Measurements from ENCODE around the gene COX6B2. TPM values are rescaled to one million over a fixed set of nuclear protein-coding genes. Genes with fewer than 3 reads are reported as not detected.

Gene COX6B2
- total and polyA plus RNA-seq, 2 of the 8 experiments (the other 6 are each of a cell fraction or from before 2014, with no cell fraction given) = 4.9 to 6.4 TPM

- Histone ChIP-seq H2BK20ac (ENCODE audit: low read length) (no peak overlapping the region), H4K8ac (ENCODE audit: extremely low read depth, insufficient read depth, low read length) (no peak overlapping the region), H4K91ac (replicated peaks; ENCODE audit: insufficient read length, low read length) (no peak overlapping the region), H2BK5ac (ENCODE audit: low read depth, low read length) (no peak overlapping the region), H2AK5ac (ENCODE audit: low read depth, low read length) (no peak overlapping the region), H2BK15ac (ENCODE audit: low read length) (no peak overlapping the region), H3K9ac (replicated peaks in 1 of 4; ENCODE audit: extremely low read depth in 1 of 4, low read depth in 3 of 4, low read length in 3 of 4) (no peak overlapping the region), H3K27me3 (replicated peaks in 1 of 4; ENCODE audit: control insufficient read depth in 3 of 4, extremely low read depth in 1 of 4, insufficient read depth in 3 of 4, low read length in 3 of 4) (no peaks in the 10 kb centered on the region), H2BK12ac (ENCODE audit: low read depth, low read length) (no peak overlapping the region), H3K23me2 (ENCODE audit: low read depth, low read length) (peaks cover 7% of the 10 kb centered on the region; the same call in 1 of the 2 replicates), H3K4me3 (ENCODE audit: extremely low read depth in 1 of 4, insufficient read depth in 2 of 4, low read depth in 3 of 4, low read length in 4 of 4) (no peak overlapping the region), H2BK120ac (replicated peaks; ENCODE audit: low read depth, low read length) (no peak overlapping the region), H3K4me1 (replicated peaks in 1 of 4; ENCODE audit: control insufficient read depth in 3 of 4, insufficient read depth in 4 of 4, low read length in 3 of 4) (peaks cover 0 to 46% (median 36%) of the 10 kb centered on the region in 4 experiments; a peak in 6 of 7 replicates), H3K79me2 (ENCODE audit: control insufficient read depth in 1 of 2, insufficient read depth in 2 of 2, low read length in 2 of 2) (peaks cover 17 to 27% of the 10 kb centered on the region in 2 experiments; a peak in 3 of 4 replicates), H4K20me1 (replicated peaks in 1 of 2; ENCODE audit: control insufficient read depth in 1 of 2, insufficient read depth in 2 of 2, low read length in 2 of 2) (peaks cover 25 to 45% of the 10 kb centered on the region in 2 experiments), H3K27ac (ENCODE audit: low read depth, low read length) (no peak overlapping the region), H3K23ac (ENCODE audit: insufficient read length) (no peak overlapping the region), H2AFZ (ENCODE audit: low read length) (no peak overlapping the region), H3K56ac (replicated peaks; ENCODE audit: insufficient read length, low read depth, low read length) (no peak overlapping the region), H3K18ac (ENCODE audit: extremely low read depth, low read length) (no peak overlapping the region), H3K79me1 (ENCODE audit: low read depth, low read length) (peaks cover 28% of the 10 kb centered on the region), H3K4ac (replicated peaks; ENCODE audit: insufficient read length, low read depth, low read length) (no peak overlapping the region), H3K4me2 (ENCODE audit: insufficient read depth in 1 of 2, low read depth in 2 of 2, low read length in 2 of 2) (peak overlapping the region in 1 of 2 experiments; percentile 95; a peak in 1 of 4 replicates), H3K9me3 (ENCODE audit: insufficient read depth in 2 of 2, low read depth in 1 of 2, low read length in 1 of 2) (no peaks in the 10 kb centered on the region), H4K5ac (ENCODE audit: insufficient read length, low read depth, low read length) (no peak overlapping the region), H3K14ac (ENCODE audit: insufficient read length) (no peak overlapping the region), H3K36me3 (ENCODE audit: control insufficient read depth in 2 of 4, insufficient read depth in 4 of 4, low read length in 3 of 4) (peaks cover 23 to 35% (median 26%) of the 10 kb centered on the region in 4 experiments)
- no peak for FAIRE-seq
- POLR2A ChIA-PET (ENCODE audit: partially characterized antibody) = interaction anchor here (0.7 to 26.7 kb wide), 19 partner anchors 14 to 273 kb away, joined by 3 to 874 read pairs (median 5); partner anchors contain the start of genes GARIN5B, HSPBP1, IL11 and KMT5C
- TF ChIP-seq RBBP5 (IDR thresholded peaks at IDR 0.05; ENCODE audit: borderline replicate concordance, low read depth, low read length) (no peak), TBP (IDR thresholded peaks at IDR 0.05; ENCODE audit: low read depth, low read length) (no peak), SIRT6 (IDR thresholded peaks at IDR 0.05; ENCODE audit: low read length) (no peak), SIX5 (IDR thresholded peaks at IDR 0.05; ENCODE audit: low read depth, low read length) (no peak), RFX5 (IDR thresholded peaks at IDR 0.05; ENCODE audit: borderline replicate concordance, low read depth, low read length) (no peak), NRF1 (IDR thresholded peaks at IDR 0.05; ENCODE audit: low read depth, low read length) (no peak), BCL11A (IDR thresholded peaks at IDR 0.05; ENCODE audit: low read depth in 2 of 2, low read length in 2 of 2) (no peak), CHD2 (IDR thresholded peaks at IDR 0.05; ENCODE audit: low read length) (no peak), RNF2 (IDR thresholded peaks at IDR 0.05; ENCODE audit: borderline replicate concordance, low read depth, low read length, missing control alignments, poor library complexity, severe bottlenecking) (no peak), NANOG (IDR thresholded peaks at IDR 0.05; ENCODE audit: insufficient read depth, low read depth, low read length, poor library complexity, severe bottlenecking) (no peak)
- CTCF ChIA-PET (ENCODE audit: partially characterized antibody) = interaction anchor here (1.7 to 6.1 kb wide), 3 partner anchors 12 to 113 kb away, joined by 4 to 39 read pairs (median 12); no protein-coding TSS in a partner anchor
- no peak for DNase-seq (ENCODE audit: low read depth in 1 of 2, low spot score in 2 of 2)
- WGBS, 2 experiments (ENCODE audit: extremely low coverage in 1 of 2, insufficient coverage in 1 of 2, insufficient read length in 1 of 2, insufficient replicate concordance in 2 of 2, low coverage in 1 of 2, low lambda C conversion rate in 2 of 2, missing lambda C conversion rate in 1 of 2) = 81% methylated on average over 7 of the region's 7 CpGs; no CpG with 5 or more reads in 1 of the 2 experiments
These were observed 36.0 kb upstream of the COX6B2 start for GRCh38 chr19:55390461-55390880.

Measured in H1 (cell line).